GM12874 (cell line): ENCODE results near the gene ARL5A.

Source experiments
- TF ChIP-seq, protein P1 (sequence below): IDR thresholded peaks from 2 replicates; pipeline ENCODE4 v1.5.1; 2011; ENCODE audit warnings: low read depth, mild to moderate bottlenecking, control low read depth, low read length, moderate library complexity; ENCODE audit not compliant: insufficient read depth

ARL5A gene

DNA sequence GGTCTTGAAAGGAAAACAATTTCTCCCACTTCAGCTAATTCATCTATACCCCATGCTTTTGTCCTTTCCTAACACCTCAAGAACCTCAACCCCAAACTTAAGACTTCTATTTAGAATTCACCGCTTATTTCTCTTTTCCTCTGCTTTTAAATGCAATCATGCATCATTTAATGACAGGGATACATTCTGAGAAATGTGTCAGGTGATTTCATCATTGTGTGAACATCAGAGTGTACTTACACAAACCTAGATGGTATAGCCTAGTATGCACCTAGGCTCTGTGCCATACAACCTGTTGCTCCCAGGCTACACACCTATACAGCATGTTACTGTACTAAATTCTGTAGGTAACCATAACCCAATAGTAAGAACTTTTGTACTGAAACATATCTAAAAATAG, 22.9 kb downstream of the ARL5A start:
- TF ChIP-seq, protein P1, sequence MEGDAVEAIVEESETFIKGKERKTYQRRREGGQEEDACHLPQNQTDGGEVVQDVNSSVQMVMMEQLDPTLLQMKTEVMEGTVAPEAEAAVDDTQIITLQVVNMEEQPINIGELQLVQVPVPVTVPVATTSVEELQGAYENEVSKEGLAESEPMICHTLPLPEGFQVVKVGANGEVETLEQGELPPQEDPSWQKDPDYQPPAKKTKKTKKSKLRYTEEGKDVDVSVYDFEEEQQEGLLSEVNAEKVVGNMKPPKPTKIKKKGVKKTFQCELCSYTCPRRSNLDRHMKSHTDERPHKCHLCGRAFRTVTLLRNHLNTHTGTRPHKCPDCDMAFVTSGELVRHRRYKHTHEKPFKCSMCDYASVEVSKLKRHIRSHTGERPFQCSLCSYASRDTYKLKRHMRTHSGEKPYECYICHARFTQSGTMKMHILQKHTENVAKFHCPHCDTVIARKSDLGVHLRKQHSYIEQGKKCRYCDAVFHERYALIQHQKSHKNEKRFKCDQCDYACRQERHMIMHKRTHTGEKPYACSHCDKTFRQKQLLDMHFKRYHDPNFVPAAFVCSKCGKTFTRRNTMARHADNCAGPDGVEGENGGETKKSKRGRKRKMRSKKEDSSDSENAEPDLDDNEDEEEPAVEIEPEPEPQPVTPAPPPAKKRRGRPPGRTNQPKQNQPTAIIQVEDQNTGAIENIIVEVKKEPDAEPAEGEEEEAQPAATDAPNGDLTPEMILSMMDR: no peak

DNA sequence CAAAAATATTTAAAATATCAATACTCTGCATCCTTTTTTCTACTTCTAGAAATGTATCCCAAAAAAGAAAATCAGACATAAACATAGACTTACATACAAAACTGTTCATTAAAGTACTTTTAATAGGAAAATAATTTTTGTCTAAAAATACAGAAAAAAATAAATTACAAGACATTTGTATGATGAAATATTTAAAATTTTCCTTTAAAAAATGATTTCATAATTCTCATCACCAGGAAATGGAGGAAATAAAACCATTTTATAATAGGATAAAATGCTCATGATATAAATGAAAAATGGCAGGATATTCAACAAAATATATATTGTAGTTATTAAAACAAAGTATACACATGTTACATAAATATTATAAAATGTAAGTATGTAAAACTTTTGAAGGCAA, 24.4 kb downstream of the ARL5A start:
- TF ChIP-seq, protein P1: no peak

DNA sequence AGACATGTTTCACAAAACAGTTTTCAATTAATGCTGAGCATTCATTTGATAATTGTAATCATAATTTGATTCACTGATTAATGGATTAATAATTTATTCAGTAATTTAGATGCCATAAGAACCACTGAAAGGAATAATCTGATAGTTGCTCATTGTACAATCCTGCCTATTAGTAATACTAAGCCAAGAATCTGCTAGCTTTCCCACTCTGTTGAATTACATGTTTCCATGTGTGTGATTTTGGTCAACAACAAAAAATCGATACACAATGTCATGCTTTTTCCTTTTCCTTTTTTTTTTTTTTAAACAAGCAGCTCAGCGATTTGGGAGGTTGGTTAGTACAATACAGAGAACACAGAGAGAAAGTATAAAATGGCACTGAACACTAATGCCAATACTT, 25.9 kb downstream of the ARL5A start:
- TF ChIP-seq, protein P1: no peak

DNA sequence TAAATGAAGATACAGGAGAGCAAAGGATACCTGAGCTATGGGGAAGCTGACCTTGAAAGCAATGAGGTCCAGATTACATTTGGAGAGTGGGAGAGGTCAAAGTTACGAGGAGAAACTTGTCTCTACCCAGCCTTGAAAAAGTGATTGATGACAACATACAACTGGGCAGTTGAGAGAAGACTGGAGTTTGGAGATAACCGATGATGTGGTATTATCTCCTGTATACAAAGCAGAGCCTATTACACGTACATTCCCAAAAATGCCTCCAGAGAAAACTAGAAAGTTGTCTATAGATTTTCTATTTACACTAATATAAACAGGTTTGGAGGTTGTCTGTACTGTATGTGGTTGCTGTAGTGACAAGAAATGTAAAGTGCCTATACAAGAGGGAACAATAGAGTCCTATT, 28.3 kb downstream of the ARL5A start:
- TF ChIP-seq, protein P1: no peak

DNA sequence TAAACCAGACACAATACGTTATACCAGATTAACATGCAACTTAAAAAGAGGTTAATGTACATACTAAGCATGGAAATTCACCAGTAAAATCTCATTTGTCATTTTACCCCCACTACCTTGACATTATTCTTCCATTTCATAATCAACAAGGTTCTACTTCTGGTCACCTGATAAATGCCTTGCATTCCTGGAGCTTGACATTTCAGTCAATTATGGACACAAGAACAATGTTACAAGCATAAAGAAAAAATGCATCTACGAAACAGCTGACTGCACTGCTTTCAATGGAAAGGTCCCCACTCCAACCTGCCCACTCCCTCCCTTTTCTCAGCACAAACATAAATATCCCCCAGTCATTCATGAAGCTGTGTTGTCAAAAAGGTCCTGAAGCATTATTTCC, 31.4 kb downstream of the ARL5A start:
- TF ChIP-seq, protein P1: no peak

- TF ChIP-seq, protein P1: no peak
These were observed 32.5 kb downstream of the ARL5A start for GRCh38 chr2:151795646-151796240.

- TF ChIP-seq, protein P1: no peak
These were observed 35.1 kb downstream of the ARL5A start for GRCh38 chr2:151793123-151793522.

DNA sequence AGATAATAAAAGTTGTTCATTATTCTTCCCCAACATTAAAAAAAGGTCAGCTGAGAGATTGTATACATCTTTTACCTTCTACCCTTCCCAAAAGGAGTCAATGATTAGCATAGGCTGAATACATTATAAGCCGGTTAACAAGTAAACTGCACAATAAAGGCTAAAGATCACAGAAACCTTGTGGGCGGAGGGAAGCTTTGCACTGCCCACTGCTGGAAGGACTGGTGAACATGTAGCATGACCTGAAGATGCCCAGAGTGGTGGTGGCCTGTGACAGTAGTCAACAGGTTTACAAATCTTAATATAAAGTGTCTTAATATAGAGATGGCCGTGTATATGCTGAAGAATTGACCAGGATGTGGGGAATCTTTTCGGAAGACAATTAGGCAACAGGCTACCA, 35.6 kb downstream of the ARL5A start:
- TF ChIP-seq, protein P1: no peak
